Upper lobe of right lung (tissue), 1 donor: ENCODE measurements around the gene SYNPO2. TPM values are rescaled to one million over a fixed set of nuclear protein-coding genes. Genes with fewer than 3 reads are reported as not detected.

Experiments used
- ATAC-seq: fragments of 200-7000 bp; cut with Tn5 transposase; one replicate; pipeline ENCODE4 v1.9.1; 2020; ENCODE audit warnings: mild to moderate bottlenecking, moderate library complexity
- DNase-seq: peaks from one replicate; pipeline ENCODE4 v3.0.0-alpha.2; 2020
- H3K27ac ChIP-seq: fragments of 200-600 bp; one replicate; pipeline ENCODE4 v1.8.0; 2022
- H3K27me3 ChIP-seq: fragments of 200-600 bp; one replicate; pipeline ENCODE4 v1.8.0; 2022; ENCODE audit warnings: mild to moderate bottlenecking
- H3K36me3 ChIP-seq: fragments of 200-600 bp; one replicate; pipeline ENCODE4 v1.8.0; 2022
- H3K4me1 ChIP-seq: fragments of 200-600 bp; one replicate; pipeline ENCODE4 v1.8.0; 2022
- H3K4me3 ChIP-seq: fragments of 200-600 bp; one replicate; pipeline ENCODE4 v1.8.0; 2022; ENCODE audit warnings: mild to moderate bottlenecking
- H3K9me3 ChIP-seq: fragments of 200-600 bp; one replicate; pipeline ENCODE4 v1.8.0; 2022
- CTCF ChIP-seq: fragments of 200-600 bp; IDR thresholded peaks from one replicate; pipeline ENCODE4 v1.8.0; 2022; ENCODE audit warnings: antibody characterized with exemption
- intact Hi-C: fragments of 100-400 bp; cut with DNase I; formaldehyde crosslinking; loops from one replicate; pipeline ENCODE4 v1.11.0; 2022
- total RNA-seq: library from RNA; stranded (reverse); fragmentation: NEBNext Ultra II Directional; extraction: Animal tissue kit (Norgen Biotek cat#: 25700); gene quantifications from one replicate; pipeline ENCODE4 v1.2.1, GENCODE V29; 2021
- donor health status: DM: no; HTN: yes; CAD: no; lungs with severe emphysema.

Gene SYNPO2
- total RNA-seq, 1 donor from 2014 or later, result 38.9 TPM

- intact Hi-C loops, result no loop called here
- no peak for TF ChIP-seq CTCF
These were observed 149.1 kb downstream of the SYNPO2 start for GRCh38 chr4:119037709-119038108.

GRCh38 chr4:119038116-119038841 is 149.6 kb downstream of the SYNPO2 start:
- no peak for TF ChIP-seq CTCF
- Histone ChIP-seq H3K4me3 (no peak overlapping the region), H3K9me3 (no peaks in the 10 kb centered on the region), H3K27ac (peak overlapping the region; percentile 0), H3K36me3 (no peaks in the 10 kb centered on the region), H3K4me1 (peaks cover 31% of the 10 kb centered on the region), H3K27me3 (no peaks in the 10 kb centered on the region)
- DNase-seq, result no peak
- intact Hi-C loops, result no loop called here
- no peak for ATAC-seq

More at GRCh38 chr4:119037709-119038108, 149.1 kb downstream of the SYNPO2 start:
- no peak overlapping the region for H3K4me3 ChIP-seq
- H3K9me3 ChIP-seq, result no peaks in the 10 kb centered on the region
- H3K27ac ChIP-seq, result peak overlapping the region; percentile 0
- no peaks in the 10 kb centered on the region for H3K27me3 ChIP-seq
- no peak for ATAC-seq
- H3K4me1 ChIP-seq, result peaks cover 30% of the 10 kb centered on the region
- DNase-seq, result no peak
- H3K36me3 ChIP-seq, result no peaks in the 10 kb centered on the region

GRCh38 chr4:119039160-119039559 is 150.5 kb downstream of the SYNPO2 start:
- Histone ChIP-seq H3K4me3 (no peak overlapping the region), H3K36me3 (no peaks in the 10 kb centered on the region), H3K27me3 (no peaks in the 10 kb centered on the region), H3K9me3 (no peaks in the 10 kb centered on the region), H3K4me1 (peaks cover 25% of the 10 kb centered on the region), H3K27ac (no peak overlapping the region)
- no peak for DNase-seq
- intact Hi-C loops, result no loop called here
- no peak for TF ChIP-seq CTCF
- ATAC-seq, result no peak

GRCh38 chr4:119039779-119040178 is 151.1 kb downstream of the SYNPO2 start:
- Histone ChIP-seq H3K9me3 (no peaks in the 10 kb centered on the region), H3K27ac (no peak overlapping the region), H3K36me3 (no peaks in the 10 kb centered on the region), H3K4me3 (no peak overlapping the region), H3K27me3 (no peaks in the 10 kb centered on the region), H3K4me1 (peaks cover 19% of the 10 kb centered on the region)
- DNase-seq (no peak), ATAC-seq (no peak)
- TF ChIP-seq CTCF, result no peak
- intact Hi-C loops, result no loop called here

- no peak overlapping the region for H3K4me3 ChIP-seq
- peak overlapping the region; percentile 32 for H3K27ac ChIP-seq
- ATAC-seq (no peak), DNase-seq (no peak)
- H3K9me3 ChIP-seq, result no peaks in the 10 kb centered on the region
- no peak for TF ChIP-seq CTCF
- peaks cover 19% of the 10 kb centered on the region for H3K4me1 ChIP-seq
- intact Hi-C loops, result no loop called here
- H3K36me3 ChIP-seq, result no peaks in the 10 kb centered on the region
- H3K27me3 ChIP-seq, result no peaks in the 10 kb centered on the region
These were observed 151.6 kb downstream of the SYNPO2 start for GRCh38 chr4:119040261-119040660.
